CD4-positive, alpha-beta T cell treated with Interleukin-2 at 100 ng/mL for 4 hours (primary cell): ENCODE results near the gene MIEN1.
"Not testable (repeated sequence)": the region's sequence is repeated elsewhere in the genome, so short reads cannot be mapped to it uniquely, and the experiment has no call there.

Experiments used
- DNase-seq: peaks from one replicate; pipeline ENCODE4 v3.0.0-alpha.2; 2020; ENCODE audit warnings: low spot score

MIEN1 gene

DNA sequence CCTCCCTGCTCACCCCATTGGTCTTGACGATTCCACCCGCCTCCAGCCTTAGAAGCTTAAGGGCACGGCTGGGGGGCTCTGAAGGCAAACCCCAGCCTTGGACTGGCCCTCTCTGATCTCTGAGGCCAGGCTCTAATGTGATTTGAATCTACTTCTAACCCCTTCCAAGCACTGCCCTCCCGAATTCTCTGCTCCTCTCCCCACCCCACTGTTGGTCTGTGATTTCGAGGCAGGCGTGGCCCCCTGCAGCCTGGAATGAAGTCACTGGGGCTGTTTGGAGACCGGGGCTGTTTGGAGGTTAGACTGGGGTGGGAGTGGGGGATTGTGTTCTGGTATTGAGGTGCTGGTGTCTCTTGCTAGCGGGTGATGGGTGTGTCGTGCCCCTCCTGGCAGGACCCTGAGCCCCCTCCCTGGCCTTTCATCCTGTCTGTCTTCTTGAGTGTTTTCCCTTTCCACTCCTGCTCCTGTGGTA lies 9.6 kb upstream of the MIEN1 start:
- DNase-seq, result no peak

DNA sequence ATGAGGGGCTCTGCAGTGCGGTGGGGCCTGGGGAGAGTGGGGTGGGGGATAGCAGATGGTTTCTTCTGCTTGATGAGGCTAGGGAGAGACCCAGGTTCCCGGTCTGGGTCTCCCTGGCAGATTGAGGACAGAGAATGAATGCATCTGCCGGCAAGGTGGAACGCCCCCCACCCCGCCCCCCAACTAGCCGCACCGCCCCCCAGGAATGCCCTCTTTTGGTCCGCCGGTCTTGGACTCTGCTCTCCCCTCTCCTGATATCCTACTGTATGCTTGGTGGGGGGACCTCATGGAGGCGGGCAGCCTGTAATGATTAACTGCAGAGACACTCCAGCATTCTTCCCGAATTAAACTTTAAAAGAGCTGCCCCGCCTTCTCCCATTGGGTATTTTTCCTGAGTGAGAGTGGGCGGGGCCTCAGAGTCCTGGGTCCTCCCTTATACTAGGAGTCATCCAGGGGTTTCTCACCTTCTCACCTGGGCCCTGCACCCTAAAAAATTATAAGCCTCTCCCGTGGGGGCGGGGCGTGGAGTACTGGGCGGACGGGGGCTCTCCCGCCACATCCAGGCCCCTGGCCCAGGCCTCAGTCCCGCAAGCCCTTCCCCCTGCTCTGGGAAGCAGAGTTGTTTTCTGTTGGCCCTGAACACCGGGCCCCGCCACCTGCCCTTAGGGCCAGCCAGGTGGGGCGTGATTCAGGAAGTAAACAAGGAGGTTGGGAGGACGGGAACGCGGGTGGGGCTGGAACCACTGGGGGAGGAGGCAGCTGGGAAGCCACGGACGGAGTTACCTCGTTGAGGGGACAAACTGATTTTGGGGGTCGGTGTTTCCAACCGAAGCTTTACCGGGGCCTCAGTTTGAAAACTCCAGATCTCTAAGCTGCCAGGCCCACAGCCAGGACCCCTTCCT lies 8.9 kb upstream of the MIEN1 start:
- no peak for DNase-seq

DNA sequence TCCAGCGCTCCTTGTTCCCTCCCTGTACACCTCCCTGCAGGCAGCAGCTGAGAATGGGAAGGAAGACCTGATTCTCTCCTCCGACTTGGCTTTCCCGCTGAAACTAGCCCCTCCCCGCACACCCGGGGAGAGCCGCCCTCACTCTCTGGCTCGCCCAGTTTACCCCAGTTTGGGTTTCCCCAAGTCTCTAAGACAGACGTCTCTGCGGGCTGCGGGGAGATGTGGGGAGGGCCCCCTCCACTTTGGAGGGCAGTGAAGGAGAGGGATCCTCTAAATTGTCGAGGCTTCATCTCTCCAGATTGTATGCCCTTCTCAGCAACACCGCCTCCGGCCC lies 8.2 kb upstream of the MIEN1 start:
- DNase-seq, result peak; percentile 39

DNA sequence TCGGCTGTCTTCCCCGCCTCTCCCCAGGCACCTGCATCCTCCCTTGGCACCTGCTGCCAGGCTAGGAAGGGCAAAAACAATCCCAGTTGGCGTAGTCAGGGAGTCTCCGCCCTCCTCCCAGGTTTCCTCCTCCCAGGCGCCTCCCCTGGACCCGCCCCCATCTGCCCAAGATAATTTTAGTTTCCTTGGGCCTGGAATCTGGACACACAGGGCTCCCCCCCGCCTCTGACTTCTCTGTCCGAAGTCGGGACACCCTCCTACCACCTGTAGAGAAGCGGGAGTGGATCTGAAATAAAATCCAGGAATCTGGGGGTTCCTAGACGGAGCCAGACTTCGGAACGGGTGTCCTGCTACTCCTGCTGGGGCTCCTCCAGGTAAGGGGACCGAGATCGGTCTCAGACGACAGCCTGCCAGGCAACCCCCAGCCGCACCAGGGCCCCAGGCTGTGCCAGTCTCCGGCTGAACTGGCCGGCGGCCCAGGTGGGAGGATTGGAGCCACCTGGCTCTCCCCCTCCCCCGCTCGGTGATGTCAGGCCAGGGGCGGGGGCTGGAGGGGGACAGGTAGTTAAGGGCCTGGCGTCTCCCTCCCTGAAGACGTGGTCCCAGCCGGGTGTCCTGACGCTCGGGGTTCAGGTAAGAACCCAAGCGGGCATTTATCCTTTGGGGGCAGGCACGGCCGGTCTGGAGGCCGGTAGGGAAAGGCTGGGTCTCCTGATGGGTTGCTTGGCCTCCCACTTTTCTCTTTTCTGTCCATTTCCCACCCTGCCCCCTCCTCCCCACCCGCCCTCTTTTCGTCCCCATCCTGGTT lies 7.6 kb upstream of the MIEN1 start, which contains the start of gene GRB7:
Gene GRB7 (plus strand): TSS at position 179 of the 808 bp plus-strand sequence. CDS start 4,364 bp downstream, outside the sequence.
- DNase-seq, result no peak

DNA sequence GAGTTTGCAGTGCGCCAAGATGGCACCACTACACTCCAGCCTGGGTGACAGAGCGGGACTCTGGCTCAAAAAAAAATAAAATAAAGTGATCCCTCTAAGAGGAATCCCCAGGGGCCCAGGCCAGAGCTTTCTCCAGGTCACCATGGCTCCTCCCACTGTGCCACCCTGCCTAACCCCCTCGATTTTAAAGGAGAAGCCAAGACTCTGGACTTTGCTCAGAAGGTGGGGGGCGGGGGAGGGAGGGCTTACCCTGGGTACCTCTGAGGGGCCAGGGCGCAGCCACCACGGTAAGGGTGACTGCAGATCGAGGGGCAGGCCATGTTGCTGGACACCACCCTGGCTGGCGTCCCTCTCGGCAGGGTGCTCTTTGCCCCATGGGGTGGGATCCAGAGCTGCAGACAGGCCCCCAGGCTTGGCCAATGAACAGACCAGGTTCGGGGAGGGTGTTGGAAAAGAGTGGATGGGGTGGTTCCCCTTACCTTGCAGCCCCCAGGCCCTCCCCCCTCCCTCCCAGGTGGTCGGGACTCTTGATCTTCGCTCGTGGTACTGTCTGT lies 7.0 kb upstream of the MIEN1 start:
- no peak for DNase-seq

DNA sequence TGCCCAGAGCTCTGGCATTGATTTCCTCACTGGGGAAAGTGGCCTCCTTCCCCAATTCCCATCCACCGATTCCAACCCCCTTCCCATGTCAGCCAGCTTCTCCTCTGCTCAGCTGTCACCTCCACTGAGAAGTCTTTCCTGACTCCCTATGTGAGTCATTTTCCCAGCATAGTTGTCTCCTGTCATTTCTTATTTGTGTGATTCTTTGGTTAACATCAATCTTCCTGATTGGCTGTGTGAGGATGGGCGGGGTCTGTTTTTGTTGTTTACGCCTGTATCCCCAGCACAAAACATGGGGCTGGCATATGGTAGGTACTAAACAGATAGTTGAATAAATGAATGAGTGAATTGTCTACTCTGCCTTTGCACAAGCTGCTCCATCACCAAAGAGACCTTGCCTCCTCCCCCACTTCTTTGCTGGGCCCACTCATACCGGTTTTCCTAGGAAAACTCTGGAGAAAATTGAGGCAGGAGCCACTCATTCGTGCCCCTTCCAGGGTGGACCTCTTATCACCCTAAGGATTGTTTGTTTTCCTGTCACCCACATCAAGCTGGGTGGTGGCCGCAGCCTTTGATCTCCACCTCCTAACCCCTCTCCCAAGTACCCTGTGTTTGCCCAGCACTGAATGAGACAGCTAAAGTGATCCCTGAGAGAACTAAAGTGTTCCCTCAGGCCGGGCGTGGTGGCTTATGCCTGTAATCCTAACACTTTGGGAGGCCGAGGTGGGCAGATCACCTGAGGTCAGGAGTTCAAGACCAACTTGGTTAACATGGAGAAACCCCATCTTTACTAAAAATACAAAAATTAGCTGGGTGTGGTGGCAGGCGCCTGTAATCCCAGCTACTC lies 6.2 kb upstream of the MIEN1 start:
- no peak for DNase-seq

DNA sequence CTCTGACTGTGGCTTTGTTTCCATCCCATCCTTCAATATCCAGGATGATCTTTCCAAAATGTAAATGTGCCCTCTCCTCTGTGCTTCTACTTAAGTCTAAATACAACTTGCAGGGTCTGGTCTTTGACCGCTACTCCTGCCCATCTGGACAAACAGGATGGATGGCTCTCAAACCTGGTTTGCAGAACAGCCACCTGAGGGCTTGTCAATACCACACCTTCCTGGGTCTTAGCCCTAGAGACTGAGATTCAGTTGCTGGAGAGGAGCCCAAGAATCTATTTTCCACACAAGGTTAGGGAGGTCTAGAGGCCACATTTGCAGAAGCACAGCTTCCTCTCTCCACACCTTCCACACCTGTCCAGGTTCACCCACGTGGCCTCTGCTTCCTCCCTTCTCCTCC lies 5.5 kb upstream of the MIEN1 start:
- DNase-seq, result no peak

DNA sequence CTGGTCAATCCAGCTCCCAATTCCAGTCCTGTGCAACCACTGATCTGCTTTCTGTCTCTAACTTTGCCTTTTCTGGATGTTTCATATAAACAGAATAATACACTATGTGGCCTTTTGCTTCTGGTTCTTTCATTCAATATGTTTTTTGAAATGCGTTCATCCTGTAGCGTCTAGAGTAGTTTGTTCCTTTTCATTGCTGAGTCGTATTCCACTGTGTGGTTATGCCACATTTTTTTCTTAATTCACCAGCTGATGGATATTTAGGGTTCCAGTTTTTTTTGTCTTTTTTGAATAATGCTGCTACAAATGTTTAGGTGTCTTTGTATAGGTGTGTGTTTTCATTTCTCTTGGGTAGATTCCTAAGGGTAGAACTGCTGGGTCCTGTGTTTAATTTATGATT lies 2.3 kb upstream of the MIEN1 start:
- no peak for DNase-seq

DNA sequence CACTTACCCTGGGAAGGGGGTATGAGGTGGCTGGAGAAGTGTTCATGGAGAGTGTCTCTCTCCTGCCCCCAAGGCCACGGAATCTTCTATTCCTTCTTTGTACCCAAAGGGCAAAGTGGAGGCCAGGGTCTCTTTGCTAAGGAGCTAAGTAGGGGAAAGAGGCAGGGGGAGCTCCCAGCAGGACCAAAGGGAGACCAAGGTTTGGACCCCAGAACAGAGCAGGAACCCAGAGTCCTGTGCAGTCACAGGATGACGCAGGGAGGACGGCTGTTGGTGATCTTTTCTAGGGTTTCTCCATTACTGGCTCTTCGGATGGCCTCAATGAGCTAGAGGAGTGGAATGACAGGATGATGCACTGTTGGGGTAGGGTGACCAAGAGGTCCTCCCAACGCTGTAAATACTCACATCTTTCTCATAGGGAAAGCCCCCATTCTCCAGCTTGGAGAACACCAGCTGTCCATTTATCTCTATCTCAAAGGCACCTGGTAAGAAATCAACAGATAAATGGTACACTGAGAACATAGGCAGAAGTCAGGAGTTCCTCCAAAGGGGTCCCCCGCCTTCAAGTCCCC lies 966 bp downstream of the MIEN1 start:
- no peak for DNase-seq

DNA sequence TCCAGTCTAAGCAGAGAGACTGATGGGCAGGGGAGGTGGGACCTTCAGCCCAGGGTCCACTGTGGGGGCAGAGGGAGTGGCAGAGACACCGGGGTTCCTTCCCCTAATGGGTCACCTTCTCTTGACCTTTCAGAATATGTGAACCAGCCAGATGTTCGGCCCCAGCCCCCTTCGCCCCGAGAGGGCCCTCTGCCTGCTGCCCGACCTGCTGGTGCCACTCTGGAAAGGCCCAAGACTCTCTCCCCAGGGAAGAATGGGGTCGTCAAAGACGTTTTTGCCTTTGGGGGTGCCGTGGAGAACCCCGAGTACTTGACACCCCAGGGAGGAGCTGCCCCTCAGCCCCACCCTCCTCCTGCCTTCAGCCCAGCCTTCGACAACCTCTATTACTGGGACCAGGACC lies 2.8 kb downstream of the MIEN1 start:
- DNase-seq, result no peak

DNA sequence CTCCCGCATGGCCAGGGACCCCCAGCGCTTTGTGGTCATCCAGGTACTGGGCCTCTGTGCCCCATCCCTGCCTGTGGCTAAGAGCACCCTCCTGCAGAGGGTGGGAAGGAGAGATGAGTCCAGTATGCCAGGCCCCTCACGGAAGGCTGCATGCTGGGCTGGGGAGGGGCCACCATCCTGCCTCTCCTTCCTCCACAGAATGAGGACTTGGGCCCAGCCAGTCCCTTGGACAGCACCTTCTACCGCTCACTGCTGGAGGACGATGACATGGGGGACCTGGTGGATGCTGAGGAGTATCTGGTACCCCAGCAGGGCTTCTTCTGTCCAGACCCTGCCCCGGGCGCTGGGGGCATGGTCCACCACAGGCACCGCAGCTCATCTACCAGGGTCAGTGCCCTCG lies 3.7 kb downstream of the MIEN1 start:
- DNase-seq, result no peak

DNA sequence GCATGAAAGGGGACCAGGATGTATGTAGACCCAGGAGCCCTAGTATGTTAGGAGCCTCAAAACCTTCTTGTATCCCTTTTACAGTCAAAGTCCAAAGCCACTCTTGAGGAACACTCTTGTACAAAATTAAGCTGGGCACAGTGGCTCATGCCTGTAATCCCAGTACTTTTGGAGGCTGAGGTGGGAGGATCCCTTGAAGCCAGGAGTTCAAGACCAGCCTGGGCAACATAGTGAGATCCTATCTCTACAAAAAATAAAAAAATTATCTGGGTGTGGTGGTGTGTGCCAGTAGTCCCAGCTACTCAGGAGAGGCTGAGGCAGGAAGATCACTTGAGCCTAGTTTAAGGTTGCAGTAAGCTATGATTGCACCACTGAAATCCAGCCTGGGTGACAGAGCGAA lies 4.4 kb downstream of the MIEN1 start:
- not testable (repeated sequence) for DNase-seq

DNA sequence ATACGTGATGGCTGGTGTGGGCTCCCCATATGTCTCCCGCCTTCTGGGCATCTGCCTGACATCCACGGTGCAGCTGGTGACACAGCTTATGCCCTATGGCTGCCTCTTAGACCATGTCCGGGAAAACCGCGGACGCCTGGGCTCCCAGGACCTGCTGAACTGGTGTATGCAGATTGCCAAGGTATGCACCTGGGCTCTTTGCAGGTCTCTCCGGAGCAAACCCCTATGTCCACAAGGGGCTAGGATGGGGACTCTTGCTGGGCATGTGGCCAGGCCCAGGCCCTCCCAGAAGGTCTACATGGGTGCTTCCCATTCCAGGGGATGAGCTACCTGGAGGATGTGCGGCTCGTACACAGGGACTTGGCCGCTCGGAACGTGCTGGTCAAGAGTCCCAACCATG lies 5.6 kb downstream of the MIEN1 start:
- DNase-seq, result no peak

DNA sequence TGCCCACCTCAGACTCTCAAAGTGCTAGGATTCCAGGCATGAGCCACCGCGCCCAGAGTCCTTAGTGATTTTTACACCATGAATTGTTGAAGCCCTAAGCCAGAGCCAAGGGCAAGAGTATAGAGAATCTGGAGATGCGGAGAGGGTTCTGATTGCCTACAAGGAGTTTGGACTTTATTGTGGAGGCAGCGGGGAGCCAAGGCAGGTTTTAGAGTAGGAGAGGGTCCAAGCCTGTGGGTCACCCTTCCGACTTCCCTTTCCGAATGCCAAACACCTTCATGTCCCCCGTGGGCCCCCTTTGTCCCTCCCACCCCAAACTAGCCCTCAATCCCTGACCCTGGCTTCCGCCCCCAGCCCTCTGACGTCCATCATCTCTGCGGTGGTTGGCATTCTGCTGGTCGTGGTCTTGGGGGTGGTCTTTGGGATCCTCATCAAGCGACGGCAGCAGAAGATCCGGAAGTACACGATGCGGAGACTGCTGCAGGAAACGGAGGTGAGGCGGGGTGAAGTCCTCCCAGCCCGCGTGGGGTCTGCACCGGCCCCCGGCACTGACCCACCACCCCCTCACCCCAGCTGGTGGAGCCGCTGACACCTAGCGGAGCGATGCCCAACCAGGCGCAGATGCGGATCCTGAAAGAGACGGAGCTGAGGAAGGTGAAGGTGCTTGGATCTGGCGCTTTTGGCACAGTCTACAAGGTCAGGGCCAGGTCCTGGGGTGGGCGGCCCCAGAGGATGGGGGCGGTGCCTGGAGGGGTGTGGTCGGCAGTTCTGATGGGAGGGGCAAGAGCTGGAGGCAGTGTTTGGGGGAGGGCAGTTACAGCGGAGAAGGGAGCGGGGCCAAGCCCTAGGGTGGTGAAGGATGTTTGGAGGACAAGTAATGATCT lies 7.1 kb downstream of the MIEN1 start:
- DNase-seq, result no peak

DNA sequence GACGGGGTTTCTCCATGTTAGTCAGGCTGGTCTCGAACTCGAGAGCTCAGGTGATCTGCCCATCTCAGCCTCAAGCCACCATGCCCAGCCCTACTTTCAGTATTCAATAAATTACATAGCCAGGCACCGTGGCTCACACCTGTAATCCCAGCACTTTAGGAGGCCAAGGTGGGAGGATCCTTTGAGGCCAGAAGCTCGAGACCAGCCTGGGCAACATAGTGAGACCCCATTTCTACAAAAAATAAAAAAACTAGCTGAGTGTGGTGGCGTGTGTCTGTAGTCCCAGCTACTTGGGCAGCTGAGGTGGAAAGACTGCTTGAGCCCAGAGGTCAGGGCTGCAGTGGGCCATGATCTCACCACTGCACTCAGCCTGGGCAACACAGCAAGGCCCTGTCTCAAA lies 8.2 kb downstream of the MIEN1 start:
- DNase-seq, result no peak

DNA sequence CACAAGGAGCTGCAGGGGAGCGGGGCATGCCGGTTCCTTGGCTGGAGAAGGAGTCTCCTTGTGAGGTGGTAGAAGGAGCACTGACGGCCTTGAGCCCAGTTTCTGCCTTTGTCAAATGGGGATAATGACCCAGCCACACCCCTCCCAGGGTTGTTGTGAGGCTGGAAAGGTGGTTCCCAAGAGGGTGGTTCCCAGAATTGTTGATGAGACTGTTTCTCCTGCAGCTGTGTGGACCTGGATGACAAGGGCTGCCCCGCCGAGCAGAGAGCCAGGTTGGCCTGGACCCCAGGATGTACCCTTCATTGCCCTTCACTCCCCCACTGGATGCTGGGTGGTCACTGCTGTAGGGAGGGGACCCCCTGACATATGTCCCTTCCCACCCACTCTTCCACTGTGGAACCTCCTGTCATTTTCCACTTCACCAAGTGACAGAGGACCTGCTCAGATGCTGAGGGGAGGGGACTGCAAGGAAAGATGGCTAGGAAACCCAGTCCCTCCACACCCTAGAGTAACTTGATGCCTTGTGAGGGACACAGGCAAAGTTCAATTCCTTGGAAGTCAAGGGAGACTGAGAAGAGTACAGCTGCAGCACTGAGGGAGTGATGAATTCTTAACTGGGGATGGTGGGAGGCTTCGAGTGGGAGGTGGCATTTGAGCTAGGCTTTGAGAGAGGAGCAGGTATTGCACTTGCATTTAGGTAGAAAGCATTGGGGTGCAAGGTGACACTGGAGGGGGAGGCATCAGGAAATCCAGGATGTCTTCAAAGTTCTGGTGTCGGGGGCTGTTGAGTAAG lies 10.6 kb downstream of the MIEN1 start:
- no peak for DNase-seq

DNA sequence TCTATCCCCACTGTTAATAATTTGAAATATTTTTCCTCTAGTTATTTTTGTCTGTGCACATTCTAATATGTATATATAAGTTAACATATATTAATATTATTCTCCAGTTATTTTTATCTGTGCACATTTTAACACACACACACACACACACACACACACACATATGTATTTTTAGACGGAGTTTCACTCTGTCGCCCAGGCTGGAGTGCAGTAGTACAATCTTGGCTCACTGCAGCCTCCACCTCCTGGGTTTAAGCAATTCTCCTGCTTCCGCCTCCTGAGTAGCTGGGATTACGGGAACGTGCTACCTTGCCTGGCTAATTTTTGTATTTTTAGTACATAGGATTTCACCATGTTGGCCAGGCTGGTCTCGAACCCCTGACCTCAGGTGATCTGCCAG lies 12.7 kb downstream of the MIEN1 start:
- no peak for DNase-seq

DNA sequence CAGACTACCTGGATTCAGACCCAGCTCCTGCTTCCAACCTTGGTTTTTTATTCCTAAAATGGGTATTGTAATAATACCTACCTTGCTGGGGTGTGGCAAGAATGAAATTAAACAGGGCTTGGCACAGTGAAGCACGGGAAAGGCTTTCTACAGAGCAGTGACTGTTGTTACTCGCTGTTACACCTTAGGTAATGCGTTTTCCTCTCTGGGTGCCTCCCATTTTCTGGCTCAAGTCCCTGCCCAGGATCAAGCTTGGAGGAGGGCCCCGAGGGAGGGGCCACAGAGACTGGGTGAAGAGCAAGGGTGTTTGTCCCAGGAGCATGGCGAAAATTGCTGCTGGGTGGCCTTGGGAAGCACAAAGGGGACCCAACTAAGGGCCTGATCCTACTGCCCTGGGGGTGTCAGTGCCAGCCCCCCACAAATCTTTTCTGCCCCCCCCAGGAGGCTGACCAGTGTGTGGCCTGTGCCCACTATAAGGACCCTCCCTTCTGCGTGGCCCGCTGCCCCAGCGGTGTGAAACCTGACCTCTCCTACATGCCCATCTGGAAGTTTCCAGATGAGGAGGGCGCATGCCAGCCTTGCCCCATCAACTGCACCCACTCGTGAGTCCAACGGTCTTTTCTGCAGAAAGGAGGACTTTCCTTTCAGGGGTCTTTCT lies 13.3 kb downstream of the MIEN1 start:
- no peak for DNase-seq
